ENCODE measurements around the gene NEUROD4. TPM values are rescaled to one million over a fixed set of nuclear protein-coding genes. Genes with fewer than 3 reads are reported as not detected.

NEUROD4 gene
- total RNA-seq, 1 donor from 2014 or later = not detected

DNA sequence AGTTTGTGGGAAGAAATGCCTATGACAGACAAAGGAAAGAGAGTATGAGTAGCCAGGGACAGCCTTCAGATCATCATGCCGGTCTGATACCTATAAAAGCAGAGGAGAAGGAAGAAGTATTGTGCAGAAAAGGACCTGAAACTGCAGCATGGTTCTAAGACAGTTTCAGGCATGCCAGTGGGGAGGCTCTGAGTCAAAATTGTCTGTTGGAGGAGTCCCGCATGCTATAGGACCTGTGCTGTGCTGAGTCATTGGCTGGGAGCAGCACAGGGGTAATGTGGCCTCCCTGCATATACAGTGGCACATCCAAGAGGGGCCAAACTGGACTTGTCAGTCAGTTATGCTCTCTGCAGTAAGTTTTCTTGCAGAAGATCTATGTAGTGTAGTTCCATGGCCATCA is 40.7 kb downstream of the NEUROD4 start:
- Histone ChIP-seq H3K36me3 (ENCODE audit: control insufficient read depth, insufficient read depth, low read length) (no peaks in the 10 kb centered on the region), H3K27me3 (ENCODE audit: control insufficient read depth, insufficient read depth, low read length) (peaks cover 3% of the 10 kb centered on the region), H3K4me3 (ENCODE audit: low read depth, low read length) (no peak overlapping the region)
- DNase-seq (ENCODE audit: low read depth) = no peak
- TF ChIP-seq, protein P1, sequence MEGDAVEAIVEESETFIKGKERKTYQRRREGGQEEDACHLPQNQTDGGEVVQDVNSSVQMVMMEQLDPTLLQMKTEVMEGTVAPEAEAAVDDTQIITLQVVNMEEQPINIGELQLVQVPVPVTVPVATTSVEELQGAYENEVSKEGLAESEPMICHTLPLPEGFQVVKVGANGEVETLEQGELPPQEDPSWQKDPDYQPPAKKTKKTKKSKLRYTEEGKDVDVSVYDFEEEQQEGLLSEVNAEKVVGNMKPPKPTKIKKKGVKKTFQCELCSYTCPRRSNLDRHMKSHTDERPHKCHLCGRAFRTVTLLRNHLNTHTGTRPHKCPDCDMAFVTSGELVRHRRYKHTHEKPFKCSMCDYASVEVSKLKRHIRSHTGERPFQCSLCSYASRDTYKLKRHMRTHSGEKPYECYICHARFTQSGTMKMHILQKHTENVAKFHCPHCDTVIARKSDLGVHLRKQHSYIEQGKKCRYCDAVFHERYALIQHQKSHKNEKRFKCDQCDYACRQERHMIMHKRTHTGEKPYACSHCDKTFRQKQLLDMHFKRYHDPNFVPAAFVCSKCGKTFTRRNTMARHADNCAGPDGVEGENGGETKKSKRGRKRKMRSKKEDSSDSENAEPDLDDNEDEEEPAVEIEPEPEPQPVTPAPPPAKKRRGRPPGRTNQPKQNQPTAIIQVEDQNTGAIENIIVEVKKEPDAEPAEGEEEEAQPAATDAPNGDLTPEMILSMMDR (IDR thresholded peaks at IDR 0.05; ENCODE audit: insufficient read depth, low read length, poor library complexity, severe bottlenecking) = no peak

DNA sequence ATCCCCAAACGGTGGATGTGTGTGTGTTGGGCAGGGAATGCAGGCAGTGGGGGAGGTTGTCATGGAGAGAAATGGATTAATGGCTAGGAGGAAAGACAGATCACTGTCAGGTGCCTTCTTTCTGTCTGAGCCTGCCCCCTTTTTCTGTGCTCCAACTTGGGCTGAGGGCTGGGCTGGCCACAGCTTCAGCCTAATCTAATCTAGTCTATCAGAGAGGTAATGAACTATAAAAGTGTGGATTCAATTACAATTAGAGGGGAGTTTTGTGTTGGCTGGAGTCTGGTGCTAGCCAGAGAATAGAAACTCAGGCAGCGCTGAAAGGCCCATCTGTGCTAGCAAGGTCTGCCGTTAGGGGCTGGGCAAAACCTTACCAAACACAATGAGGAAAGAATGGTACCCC is 41.2 kb downstream of the NEUROD4 start:
- Histone ChIP-seq H3K4me3 (ENCODE audit: low read depth, low read length) (no peak overlapping the region), H3K27me3 (ENCODE audit: control insufficient read depth, insufficient read depth, low read length) (peaks cover 3% of the 10 kb centered on the region), H3K36me3 (ENCODE audit: control insufficient read depth, insufficient read depth, low read length) (no peaks in the 10 kb centered on the region)
- DNase-seq (ENCODE audit: low read depth) = no peak
- TF ChIP-seq, protein P1 (IDR thresholded peaks at IDR 0.05; ENCODE audit: insufficient read depth, low read length, poor library complexity, severe bottlenecking) = no peak

DNA sequence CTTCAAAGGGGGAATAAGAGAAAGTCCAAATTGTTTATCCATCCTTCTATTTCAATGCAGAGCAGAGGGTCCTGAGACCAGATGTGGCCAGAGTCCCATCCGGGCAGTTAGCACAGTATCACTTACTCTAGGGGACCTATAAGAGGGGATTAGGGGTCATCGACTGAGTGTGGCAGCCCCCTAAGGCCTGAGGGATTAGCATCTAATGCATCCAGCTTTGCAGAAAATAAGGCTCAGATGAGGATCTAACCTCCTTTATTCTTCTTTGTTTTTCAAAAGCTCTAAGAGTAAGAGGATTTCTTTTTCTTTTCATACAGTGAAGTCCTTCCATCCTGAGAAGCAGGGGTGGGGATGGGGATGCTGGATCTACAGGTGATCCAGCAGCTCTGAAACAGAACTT is 43.5 kb downstream of the NEUROD4 start:
- TF ChIP-seq, protein P1 (IDR thresholded peaks at IDR 0.05; ENCODE audit: insufficient read depth, low read length, poor library complexity, severe bottlenecking) = no peak
- Histone ChIP-seq H3K27me3 (ENCODE audit: control insufficient read depth, insufficient read depth, low read length) (peaks cover 3% of the 10 kb centered on the region), H3K4me3 (ENCODE audit: low read depth, low read length) (no peak overlapping the region), H3K36me3 (ENCODE audit: control insufficient read depth, insufficient read depth, low read length) (no peaks in the 10 kb centered on the region)
- no peak for DNase-seq (ENCODE audit: low read depth)

DNA sequence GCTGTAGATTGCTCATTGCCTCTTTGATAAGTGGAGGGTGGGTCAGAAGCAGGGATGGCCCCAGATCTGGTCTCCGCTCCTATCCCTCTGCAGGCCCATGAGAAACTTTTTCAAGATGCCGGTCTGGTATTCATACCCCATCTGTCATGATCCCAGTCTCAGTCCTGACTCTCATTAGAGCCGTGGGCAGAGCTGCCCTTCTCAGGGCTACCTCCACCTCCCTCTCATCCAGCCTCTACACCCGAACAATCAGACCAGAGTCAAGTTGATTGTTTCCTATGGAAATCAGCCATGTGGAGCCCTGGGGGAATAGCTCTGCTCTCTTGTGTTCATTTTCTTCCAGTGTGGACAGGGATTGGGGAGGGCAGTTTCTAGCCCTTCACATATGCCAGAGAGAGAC is 45.8 kb downstream of the NEUROD4 start:
- DNase-seq (ENCODE audit: low read depth) = no peak
- TF ChIP-seq, protein P1 (IDR thresholded peaks at IDR 0.05; ENCODE audit: insufficient read depth, low read length, poor library complexity, severe bottlenecking) = no peak
- H3K27me3 ChIP-seq (ENCODE audit: control insufficient read depth, insufficient read depth, low read length) = peaks cover under 1% of the 10 kb centered on the region
- H3K4me3 ChIP-seq (ENCODE audit: low read depth, low read length) = no peak overlapping the region
- H3K36me3 ChIP-seq (ENCODE audit: control insufficient read depth, insufficient read depth, low read length) = no peaks in the 10 kb centered on the region

DNA sequence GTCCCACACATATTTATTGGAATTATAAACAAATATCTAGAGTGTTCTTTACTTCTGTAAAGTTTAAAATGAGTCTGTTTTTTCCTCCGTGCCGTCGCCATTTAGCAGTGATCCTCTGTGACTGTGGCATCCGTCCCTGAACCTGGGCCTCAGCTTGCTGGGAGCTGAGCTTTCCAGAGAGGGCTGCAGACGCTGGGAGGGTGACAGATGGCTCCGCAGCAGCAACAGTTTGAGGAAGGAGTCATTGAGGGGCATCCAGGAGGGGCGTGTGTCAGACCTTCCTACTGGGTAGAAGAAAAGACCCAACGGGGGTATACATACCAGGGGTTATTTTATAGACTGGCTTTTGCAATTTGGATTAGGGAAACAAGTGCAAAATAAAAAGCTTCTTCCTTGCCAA is 47.9 kb downstream of the NEUROD4 start:
- Histone ChIP-seq H3K4me3 (ENCODE audit: low read depth, low read length) (no peak overlapping the region), H3K27me3 (ENCODE audit: control insufficient read depth, insufficient read depth, low read length) (no peaks in the 10 kb centered on the region), H3K36me3 (ENCODE audit: control insufficient read depth, insufficient read depth, low read length) (no peaks in the 10 kb centered on the region)
- TF ChIP-seq, protein P1 (IDR thresholded peaks at IDR 0.05; ENCODE audit: insufficient read depth, low read length, poor library complexity, severe bottlenecking) = no peak
- no peak for DNase-seq (ENCODE audit: low read depth)

DNA sequence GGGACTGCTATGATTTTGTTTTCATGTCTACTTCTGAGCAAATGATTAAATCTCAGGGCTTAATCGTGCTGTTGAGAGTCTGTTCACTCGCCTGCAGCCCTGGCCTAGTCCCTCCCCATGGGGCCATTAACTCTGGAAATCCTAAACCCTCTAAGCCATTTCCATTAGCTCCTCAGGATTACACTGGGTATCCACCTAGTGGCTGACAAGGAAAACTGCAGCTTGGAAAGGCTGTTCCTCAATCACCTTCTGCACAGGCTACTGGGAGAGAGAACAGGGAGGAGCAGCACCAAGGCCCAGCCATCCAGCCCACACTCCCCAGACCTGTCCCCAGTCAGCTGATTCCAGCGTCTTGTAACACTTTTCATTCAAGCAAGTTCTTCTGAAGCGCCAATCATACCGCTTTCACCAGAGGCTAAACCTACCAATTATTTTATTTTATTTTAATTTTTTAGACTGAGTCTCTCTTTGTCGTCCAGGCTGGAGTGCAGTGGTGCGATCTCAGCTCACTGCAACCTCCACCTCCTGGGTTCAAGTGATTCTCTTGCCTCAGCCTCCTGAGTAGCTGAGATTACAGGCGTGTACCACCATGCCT is 48.7 kb downstream of the NEUROD4 start:
- TF ChIP-seq, protein P1 (IDR thresholded peaks at IDR 0.05; ENCODE audit: insufficient read depth, low read length, poor library complexity, severe bottlenecking) = peak; percentile 79
- Histone ChIP-seq H3K27me3 (ENCODE audit: control insufficient read depth, insufficient read depth, low read length) (no peaks in the 10 kb centered on the region), H3K36me3 (ENCODE audit: control insufficient read depth, insufficient read depth, low read length) (no peaks in the 10 kb centered on the region), H3K4me3 (ENCODE audit: low read depth, low read length) (no peak overlapping the region)
- DNase-seq (ENCODE audit: low read depth) = no peak
